Activated naive CD4-positive, alpha-beta T cell treated with anti-CD3 and anti-CD28 coated beads, Interleukin-2, amount 50 U/mL, for 16 hours (primary cell): ENCODE results near the gene TENT5C.
"Not testable (repeated sequence)": the region's sequence is repeated elsewhere in the genome, so short reads cannot be mapped to it uniquely, and the experiment has no call there.

Experiments used
- DNase-seq: peaks from one replicate; pipeline ENCODE4 v3.0.0-alpha.2; 2020

Gene TENT5C

GRCh38 chr1:117605774-117606648 lies at the start of gene TENT5C:
Gene TENT5C (plus strand): TSS chr1:117606048. CDS start chr1:117622869, 16,821 bp downstream.
- DNase-seq, result peak; percentile 98

GRCh38 chr1:117556341-117556740 lies 49.5 kb upstream of the TENT5C start:
- no peak for DNase-seq

GRCh38 chr1:117556976-117557375 lies 48.9 kb upstream of the TENT5C start:
- no peak for DNase-seq

DNA sequence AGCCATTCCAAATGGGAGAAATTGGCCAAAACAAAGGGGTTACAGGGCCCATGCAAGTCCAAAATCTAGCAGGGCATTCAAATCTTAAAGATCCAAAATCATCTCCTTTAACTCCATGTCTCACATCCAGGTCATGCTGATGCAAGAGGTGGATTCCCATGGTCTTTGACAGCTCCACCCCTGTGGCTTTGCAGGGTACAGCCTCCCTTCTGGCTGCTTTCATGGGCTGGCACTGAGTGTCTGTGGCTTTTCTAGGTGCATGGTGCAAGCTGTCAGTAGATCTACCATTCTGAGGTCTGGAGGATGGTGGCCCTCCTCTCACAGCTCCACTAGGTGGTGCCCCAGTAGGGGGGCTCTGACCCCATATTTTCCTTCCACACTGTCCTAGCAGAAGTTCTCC lies 47.4 kb upstream of the TENT5C start:
- DNase-seq, result not testable (repeated sequence)

DNA sequence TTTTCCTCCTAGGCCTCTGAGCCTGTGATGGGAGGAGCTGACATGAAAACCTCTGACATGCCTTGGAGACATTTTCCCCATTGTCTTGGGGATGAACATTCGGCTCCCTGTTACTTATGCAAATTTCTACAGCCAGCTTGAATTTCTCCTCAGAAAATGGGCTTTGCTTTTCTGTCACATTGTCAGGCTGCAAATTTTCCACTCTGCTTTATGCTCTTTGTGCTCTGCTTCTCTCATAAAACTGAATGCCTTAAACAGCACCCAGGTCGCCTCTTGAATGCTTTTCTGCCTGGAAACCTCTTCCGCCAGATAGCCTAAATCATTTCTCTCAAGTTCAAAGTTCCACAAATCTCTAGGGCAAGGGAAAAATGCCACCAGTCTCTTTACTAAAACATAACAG lies 46.7 kb upstream of the TENT5C start:
- no peak for DNase-seq

DNA sequence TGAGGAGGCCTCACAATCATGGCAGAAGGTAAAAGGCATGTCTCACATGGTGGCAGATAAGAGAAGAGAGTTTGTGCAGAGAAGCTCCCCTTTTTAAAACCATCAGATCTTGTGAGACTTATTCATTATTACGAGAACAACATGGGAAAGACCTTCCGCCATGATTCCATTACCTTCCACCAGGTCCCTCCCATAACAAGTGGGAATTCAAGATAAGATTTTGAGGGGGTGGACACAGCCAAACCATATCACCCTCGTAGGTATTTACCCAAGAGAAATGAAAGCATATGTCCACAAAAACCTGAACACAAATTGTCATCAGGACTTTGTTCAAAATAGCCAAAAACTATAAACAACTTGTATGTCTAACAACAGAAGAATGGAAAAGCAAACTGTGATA lies 45.9 kb upstream of the TENT5C start:
- no peak for DNase-seq

DNA sequence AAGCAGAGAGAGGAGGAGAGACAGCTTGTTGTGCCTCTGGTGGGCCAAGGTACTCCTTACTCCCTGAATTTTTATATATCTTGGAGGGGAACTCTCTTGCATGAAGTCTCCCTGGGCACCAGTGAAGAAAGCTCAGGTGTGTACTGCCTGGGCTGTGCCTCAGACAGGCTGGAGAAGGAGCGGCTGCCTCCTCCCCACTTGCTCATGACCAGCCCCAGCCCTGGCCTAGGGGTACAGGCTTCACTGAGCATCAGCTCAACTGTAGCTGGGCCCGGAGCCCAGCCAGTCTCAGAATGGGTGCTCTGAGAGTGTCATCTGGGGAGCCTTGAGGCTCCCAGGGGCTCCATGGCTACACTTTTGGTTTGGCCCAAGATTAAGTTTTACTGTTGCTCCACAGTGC lies 44.8 kb upstream of the TENT5C start:
- DNase-seq, result no peak

DNA sequence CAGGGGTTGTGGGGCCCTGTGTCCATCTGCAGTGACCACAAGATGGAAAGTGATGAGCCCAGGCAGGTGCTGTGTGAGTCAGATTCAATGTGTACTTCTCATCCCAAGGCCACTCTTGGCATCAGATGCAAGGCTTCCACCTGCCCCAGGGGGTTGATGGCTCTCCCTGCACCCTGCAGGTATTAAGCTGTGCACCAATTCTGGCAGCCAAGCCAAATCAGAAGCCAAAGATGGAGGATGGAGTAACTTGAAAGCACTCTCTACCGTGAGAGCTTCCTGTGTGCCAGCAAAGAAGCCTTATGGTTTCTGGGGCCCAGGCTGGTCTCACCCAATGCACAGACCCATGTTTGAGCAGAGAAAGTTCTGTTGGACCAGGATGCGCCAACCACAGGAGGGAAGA lies 44.3 kb upstream of the TENT5C start:
- DNase-seq, result no peak

DNA sequence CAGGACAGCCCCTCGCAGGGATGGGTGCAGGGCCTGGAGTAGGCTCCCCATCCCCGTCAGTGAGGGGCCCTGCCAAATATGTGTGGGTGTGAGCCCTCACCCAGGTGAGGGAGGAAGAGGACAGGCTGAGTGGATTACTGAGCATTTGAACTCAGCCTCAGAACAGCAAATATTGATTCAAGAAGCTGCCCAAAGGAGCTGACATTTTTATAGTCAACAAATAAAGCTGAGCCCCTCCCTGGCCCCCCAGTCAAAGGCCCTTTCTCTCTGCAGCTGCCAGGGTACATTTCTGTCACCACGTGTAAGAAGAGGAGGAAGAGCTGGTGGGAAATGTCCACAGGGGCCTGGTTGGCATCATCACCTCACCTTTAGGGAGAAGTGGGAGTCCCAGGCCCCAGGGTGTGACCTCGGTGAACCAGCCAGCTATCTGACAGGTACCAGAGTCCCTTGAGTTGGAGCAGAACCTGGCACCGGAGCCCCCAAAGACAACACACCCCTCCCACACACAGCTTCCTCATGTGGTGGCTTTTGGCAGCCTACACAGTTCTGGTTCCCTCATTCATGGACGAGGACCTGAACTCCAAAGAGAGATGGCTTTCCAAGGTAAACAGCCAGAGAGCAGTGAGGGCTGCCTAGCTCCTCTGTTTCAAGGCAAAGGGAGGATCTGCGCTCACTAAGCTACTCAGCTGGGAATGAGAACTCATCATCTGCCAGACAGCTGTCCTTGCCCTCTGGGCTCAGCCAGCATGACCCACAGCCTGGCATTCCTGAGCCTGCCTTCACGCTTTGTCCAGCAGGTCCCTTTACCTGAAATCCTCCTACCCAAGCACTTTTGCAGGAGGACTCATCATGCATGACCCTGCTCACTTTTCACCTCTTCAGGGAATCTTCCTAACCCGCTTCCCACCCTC lies 43.0 kb upstream of the TENT5C start:
- DNase-seq, result no peak

DNA sequence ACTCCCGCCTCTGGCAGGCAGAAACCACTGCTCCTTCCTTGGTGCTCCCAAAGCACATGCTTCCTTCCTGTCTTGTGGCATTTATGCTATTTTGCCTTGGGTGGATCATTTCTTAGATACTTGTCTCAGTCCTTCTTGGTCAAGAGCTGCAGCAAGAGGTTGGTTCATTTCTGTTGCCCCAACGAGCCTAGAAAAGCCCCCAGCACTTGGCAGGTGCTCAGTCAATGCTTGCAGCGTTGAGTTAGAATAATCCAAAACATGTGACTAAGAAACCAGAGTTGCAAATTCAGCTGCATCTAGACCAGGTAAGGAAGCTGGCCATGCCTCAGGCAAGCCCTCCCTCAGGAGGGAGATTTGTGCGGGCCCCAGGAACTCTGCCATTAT lies 42.4 kb upstream of the TENT5C start:
- DNase-seq, result no peak

DNA sequence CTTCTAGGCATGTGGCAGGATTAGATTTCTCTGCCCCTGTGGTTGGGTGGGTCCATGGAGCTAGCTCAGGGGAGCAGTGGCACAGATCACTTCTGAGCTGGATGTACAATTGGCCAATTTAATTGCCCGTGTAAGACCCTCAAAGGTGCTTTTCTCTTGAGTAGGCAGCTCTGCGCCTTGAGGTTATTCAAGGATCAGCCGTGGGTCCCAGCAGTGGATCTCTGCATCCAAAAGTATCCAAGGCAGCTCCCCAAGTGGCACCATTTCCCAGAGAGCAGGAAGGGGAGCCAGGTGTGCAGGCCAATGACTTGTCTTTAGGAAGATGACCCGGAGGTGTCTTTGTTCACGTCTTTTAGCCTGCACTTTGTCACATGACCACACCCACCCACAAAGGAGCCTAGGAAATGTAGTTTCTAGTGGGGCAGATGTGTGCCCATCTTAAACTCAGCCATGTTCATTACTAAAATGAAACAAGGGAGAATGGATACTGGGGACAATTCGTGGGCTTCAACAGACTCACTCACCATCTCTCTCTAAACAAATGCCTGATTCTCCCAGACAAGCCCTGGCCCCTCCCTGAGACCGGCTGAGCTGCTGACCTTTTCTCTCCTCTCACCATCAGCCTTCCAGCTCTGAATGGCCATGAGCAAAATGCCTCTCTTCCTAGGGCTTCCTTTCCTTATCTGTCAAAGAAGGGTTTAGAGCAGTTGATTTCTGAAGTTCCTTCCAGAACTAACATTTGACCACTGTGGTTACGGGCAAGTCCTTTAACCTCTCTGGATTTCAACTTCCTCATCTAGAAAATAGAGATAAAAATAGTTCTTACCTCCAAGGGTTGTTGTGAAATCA lies 41.4 kb upstream of the TENT5C start:
- DNase-seq, result no peak

DNA sequence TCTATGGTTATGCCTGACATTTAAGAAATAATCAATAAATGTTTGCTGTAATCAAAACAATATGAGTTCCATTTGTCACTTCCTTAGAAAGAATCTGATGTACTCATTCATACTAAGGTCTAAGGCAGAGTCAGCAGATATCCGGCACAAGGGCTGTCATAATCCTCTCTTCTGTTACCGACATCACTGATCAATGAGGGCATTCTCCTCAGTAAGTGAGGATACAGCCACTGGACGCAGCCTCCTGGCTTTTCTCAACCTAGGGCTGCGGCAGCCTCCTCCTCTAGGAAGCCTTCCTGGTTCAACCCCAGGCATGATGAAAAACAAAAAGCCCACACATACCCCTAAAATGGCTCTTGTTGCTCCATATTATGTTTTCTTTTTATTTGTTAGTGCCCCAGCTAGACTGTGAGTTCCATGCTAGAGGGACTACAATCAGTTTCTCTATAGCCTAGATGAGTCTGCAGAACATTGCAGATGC lies 40.7 kb upstream of the TENT5C start:
- DNase-seq, result no peak

- no peak for DNase-seq
These were observed 39.9 kb upstream of the TENT5C start for GRCh38 chr1:117565745-117566455.

DNA sequence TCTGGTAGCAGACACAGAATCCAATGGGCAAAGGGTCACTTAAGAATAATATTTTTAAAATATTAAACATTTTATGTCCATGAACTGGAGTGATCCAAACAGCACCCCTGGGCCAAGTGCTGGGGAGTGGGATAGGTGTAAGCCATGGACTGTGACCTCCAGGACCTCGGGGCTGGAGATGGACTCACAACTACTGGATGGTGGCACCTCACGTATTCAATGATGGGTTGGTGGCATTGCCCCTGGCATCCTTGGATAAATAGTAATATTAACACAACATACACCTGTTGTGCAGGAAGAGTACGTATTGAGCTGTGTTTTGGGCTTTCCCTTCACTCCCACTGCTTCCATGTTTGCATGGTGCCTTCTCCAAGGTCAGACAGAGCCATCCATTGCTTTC lies 39.3 kb upstream of the TENT5C start:
- no peak for DNase-seq

- no peak for DNase-seq
These were observed 38.4 kb upstream of the TENT5C start for GRCh38 chr1:117567435-117567834.

DNA sequence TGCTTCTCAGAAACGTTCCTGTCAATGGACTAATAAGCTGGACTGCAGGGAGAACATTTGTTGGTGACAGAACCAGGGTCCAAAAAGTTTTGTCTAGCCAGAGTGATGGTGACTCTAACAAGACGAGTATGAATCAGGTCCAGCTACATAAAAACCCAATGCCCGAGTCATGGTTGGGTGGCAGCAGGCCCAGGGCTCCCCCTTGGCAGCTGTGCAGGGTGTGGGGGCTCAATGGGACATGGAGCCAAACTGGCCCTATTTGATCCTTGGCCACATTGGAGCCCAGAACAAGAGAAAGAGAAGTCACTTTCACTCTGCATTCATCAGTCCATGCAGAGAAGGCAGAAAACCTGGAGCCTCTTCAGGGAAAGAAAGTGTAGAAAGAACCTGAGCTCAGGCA lies 37.9 kb upstream of the TENT5C start:
- no peak for DNase-seq

DNA sequence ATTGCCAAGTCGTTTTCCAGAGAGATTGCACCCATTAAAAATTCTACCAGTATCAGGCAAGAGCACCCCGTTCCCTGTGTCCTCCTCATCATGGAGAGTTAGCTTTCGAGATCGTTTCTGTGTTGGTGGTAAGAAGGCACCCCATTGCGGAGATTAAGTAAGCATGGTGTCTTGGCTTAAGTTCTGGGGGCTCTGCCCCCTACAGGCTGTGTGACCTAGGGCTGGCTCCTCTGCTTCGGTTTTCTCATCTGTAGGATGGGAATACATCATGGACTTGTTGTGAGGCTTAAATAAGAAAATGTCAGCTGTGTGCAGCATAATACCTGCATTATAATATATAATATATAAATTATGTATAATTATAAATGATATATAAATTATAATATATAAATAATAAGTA lies 36.8 kb upstream of the TENT5C start:
- no peak for DNase-seq

DNA sequence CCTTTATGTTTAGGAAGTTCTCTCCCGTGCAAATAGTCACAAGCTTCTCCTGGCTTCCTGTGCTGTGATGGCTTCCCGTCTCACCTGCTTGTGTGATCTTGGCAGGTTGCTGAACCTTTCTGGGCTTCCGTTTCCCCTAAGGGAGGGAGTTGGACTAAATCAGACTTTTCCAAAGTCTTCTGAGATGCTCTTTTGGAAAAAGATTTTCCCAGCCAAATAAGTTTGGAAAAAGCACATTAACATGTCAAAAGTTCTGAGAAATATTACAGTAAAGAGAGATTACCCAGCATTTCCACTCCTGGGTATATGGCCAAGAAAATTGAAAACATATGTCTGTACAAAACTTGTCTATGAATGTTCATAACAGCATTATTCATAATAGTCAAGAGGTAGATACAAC lies 36.0 kb upstream of the TENT5C start:
- no peak for DNase-seq

DNA sequence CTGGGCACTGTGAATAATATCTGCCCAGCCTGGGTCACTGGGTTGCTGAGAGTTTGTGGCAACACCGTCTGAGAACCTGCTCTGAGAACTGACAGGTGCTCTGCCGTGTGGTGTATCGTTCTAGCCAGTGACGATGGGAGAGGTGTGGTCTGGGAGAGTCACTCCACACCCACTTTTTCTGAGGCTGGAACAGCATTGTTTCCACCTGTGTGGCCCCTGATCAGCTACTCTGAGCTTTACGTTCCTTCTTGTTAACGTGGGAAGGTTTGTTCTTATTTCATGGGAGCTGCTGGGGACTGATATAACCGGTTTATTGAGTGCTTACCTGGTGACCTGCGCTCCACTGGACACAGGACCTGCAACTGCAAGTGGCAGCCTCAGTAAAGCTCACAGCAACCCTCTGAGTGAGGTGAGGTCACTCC lies 34.8 kb upstream of the TENT5C start:
- DNase-seq, result no peak

- DNase-seq, result no peak
These were observed 34.4 kb upstream of the TENT5C start for GRCh38 chr1:117571496-117571895.

DNA sequence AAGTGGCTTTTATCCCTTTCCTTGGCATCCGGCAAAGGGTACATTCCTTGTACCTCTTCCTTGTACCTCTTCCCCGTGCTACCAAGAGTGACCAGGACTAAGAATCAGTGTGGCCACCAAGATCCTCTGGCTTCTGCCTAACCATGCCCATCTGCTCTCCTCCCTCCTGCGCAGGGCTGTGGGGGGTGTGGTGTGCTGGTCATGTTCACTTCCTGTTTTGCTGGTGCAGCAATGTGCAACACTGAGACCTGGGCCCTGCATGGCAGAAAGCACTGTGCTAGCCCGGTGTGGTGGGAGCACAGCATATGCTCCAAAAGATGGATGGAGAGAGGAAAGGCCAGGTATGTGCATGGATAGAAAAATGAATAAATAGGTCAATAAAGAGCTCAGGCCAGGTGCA lies 33.3 kb upstream of the TENT5C start:
- DNase-seq, result peak; percentile 16

GRCh38 chr1:117573386-117574023 lies 32.3 kb upstream of the TENT5C start:
- no peak for DNase-seq
